Aorta (tissue), 5 donors: Measurements from ENCODE around the gene FGB. TPM values are rescaled to one million over a fixed set of nuclear protein-coding genes. Genes with fewer than 3 reads are reported as not detected.

Experiments used
- ATAC-seq: fragments of 200-7000 bp; cut with Tn5 transposase; one replicate; pipeline ENCODE4 v1.9.1; 2022; ENCODE audit warnings: moderate library complexity; ENCODE audit not compliant: low FRiP score
- DNase-seq, 2 donors: peaks; one replicate each; pipeline ENCODE4 v3.0.0-alpha.2; 2020
- H3K27ac ChIP-seq, 2 donors: one replicate each; pipeline ENCODE4 v1.5.1; 2013; ENCODE audit warnings: low read length in 2 of 2, mild to moderate bottlenecking in 2 of 2, moderate library complexity in 2 of 2, control low read depth in 1 of 2, inconsistent platforms in 1 of 2, low read depth in 1 of 2
- H3K27me3 ChIP-seq, 2 donors: one replicate each; pipeline ENCODE4 v1.6.1; 2013; ENCODE audit warnings: control low read depth in 1 of 2, low read length in 1 of 2, mild to moderate bottlenecking in 1 of 2, moderate library complexity in 1 of 2; ENCODE audit not compliant: insufficient read depth in 2 of 2, control insufficient read depth in 1 of 2
- H3K36me3 ChIP-seq, 2 donors: one replicate each; pipeline ENCODE4 v1.6.1; 2013; ENCODE audit warnings: control low read depth in 1 of 2, low read length in 1 of 2, mild to moderate bottlenecking in 1 of 2; ENCODE audit not compliant: insufficient read depth in 2 of 2, control insufficient read depth in 1 of 2
- H3K4me1 ChIP-seq, 2 donors: one replicate each; pipeline ENCODE4 v1.6.1; 2013; ENCODE audit warnings: low read length in 2 of 2, control low read depth in 1 of 2, mild to moderate bottlenecking in 1 of 2, moderate library complexity in 1 of 2; ENCODE audit not compliant: insufficient read depth in 2 of 2, control insufficient read depth in 1 of 2
- H3K4me3 ChIP-seq, 2 donors: one replicate each; pipeline ENCODE4 v1.5.1; 2013; ENCODE audit warnings: low read length in 2 of 2, control low read depth in 1 of 2, mild to moderate bottlenecking in 1 of 2
- H3K9me3 ChIP-seq: one replicate; pipeline ENCODE4 v1.6.1; 2013; ENCODE audit warnings: mild to moderate bottlenecking, low read length; ENCODE audit not compliant: control insufficient read depth
- WGBS, 2 donors: extraction: QIAGEN DNeasy Blood & Tissue Kit; methylation state at CpG; one replicate each; pipeline ENCODE4 v1.1.7; 2013; 5-methylcytosine and 5-hydroxymethylcytosine counted together
- intact Hi-C, 2 donors: fragments of 100-400 bp; cut with DNase I; formaldehyde crosslinking; loops; one replicate each; pipeline versions ENCODE4 v1.14.2 to v1.15.0; 2022
- polyA plus RNA-seq, 2 donors: library from polyadenylated mRNA; stranded (reverse); fragments of 200-250 nt; gene quantifications; one replicate each; pipeline ENCODE4 v1.2.3, GENCODE V29; 2013
- total RNA-seq, 2 donors: library from RNA; stranded (reverse); fragmentation: NEBNext Ultra II Directional; extraction: Animal tissue kit (Norgen Biotek cat#: 25700); gene quantifications; one replicate each; pipeline ENCODE4 v1.2.1, GENCODE V29; 2021
- donor health status: healthy with polysubstance abuse.
- donor health status: Bipolar disorder and iron deficiency.
- donor health status: DM: no; HTN: no; CAD: no.
- donor health status: DM: no; HTN: no; CAD: no.
- donor health status: DM: yes; HTN: yes; CAD: no.

FGB gene
- total and polyA plus RNA-seq, 4 donors = 1.9 TPM; not detected in 3

DNA sequence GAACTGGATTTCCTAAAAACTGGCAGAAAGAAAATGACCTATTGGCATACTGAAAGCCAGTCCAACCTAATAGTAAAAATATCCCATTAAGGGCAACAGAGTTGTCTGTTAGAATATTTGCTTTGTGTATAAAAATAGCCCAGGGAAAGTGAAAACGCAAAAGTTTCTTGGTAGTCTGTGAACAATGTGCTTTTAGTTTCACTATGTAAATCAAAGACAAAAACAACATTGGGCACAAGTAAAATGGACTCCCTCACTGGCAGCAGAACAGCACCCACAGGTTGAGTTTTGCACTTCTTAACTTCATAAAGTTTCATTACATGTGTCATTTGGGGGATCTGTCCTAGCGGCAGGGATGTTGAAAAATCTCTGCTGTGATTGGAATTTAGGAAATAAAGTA, 53.9 kb downstream of the FGB start:
- Histone ChIP-seq H3K4me1 (peaks cover 0 to 1% of the 10 kb centered on the region in 2 donors), H3K4me3 (no peak overlapping the region), H3K27me3 (peaks cover 0 to 3% of the 10 kb centered on the region in 2 donors), H3K9me3 (no peaks in the 10 kb centered on the region), H3K27ac (no peak overlapping the region), H3K36me3 (no peaks in the 10 kb centered on the region)
- WGBS, 2 donors = 13 to 19% methylated on average over 2 of the region's 2 CpGs
- intact Hi-C loops = no loop called here
- DNase-seq (no peak), ATAC-seq (no peak)

DNA sequence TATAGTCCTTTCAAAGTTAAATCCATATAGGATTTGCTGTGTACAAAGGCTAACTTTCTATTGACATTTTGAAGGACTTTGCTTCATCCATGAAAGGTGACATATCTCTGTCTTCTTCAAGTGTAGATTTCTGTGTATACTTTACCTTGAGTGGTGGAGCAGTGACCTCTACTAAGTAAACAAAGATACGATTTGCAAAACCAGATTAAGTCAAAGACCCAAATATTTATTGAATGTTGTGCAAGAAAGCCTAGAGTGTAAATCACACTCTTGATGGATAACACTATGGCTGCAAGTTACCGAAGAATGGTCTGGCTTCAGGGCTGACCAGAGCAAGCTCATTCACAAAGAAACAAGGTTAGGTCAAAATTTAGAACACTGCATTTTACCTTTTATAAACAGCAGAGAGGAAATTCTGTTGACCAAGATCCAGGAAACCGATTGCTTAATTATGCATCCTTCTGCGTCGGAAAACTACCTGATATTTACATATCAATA, 55.1 kb downstream of the FGB start:
- intact Hi-C loops = loop anchor here in 1 of 2 donors (2.0 kb wide), 1 partner anchor 67 kb away; the partner anchor contains the start of gene PLRG1
- Histone ChIP-seq H3K4me1 (no peaks in the 10 kb centered on the region), H3K9me3 (no peaks in the 10 kb centered on the region), H3K27ac (no peak overlapping the region), H3K36me3 (no peaks in the 10 kb centered on the region), H3K4me3 (no peak overlapping the region), H3K27me3 (no peaks in the 10 kb centered on the region)
- ATAC-seq = no peak
- 84 to 86% methylated on average over 5 of the region's 5 CpGs for WGBS, 2 donors
- DNase-seq = no peak

DNA sequence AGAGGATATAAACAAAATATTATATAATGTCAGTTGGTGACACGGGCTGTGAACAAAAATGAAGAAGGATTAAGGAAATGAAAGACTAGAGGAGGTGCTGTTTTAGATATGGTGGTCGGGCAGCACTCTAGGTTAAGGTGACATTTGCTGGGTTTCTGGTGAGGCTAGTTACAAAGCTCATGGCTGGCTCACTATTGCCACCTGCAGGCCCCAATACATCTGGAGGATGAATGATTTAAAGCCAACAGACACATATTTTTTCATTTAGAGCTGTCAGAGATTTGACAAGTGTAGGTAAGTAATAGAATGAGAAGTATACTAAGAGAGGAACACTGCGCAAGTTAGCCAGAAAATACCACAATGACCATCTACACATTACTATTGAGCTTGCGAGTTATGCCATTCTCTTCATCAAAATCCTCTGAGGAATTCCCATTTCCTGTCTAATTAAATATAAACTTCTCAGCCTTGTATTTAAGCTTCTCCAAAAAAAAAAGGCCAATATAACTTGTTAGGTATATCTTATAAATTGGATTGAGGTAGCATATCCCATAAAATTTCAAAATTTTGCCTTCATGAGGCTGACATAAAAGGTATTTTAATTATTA, 56.0 kb downstream of the FGB start:
- Histone ChIP-seq H3K27me3 (no peaks in the 10 kb centered on the region), H3K27ac (no peak overlapping the region), H3K4me1 (no peaks in the 10 kb centered on the region), H3K36me3 (no peaks in the 10 kb centered on the region), H3K4me3 (no peak overlapping the region), H3K9me3 (no peaks in the 10 kb centered on the region)
- WGBS, 2 donors = 43 to 53% methylated on average over 4 of the region's 4 CpGs
- ATAC-seq (no peak), DNase-seq (peak in 1 of 2 donors; percentile 50)
- intact Hi-C loops = loop anchor here in 1 of 2 donors (2.0 kb wide), 1 partner anchor 68 kb away; the partner anchor contains the start of gene PLRG1

DNA sequence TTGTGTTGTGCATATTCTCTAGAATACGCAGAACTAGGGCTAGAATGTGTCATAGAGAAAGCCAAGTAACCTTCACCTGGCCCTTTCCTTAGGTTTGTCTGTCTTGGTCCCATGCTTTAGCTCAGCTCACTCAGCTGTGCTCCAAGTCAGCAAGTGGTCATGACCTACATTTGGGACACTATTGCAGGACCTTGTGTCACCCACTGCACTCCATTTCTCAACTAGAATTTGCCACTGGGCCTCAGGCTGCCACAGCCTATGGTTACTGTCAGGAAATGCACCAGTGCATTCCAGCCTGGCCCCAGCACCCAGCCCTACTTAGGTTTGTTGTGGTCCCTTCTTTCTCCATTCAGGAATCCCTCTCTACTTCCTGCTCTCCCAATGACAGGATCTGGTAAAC, 57.3 kb downstream of the FGB start:
- Histone ChIP-seq H3K9me3 (no peaks in the 10 kb centered on the region), H3K36me3 (no peaks in the 10 kb centered on the region), H3K27me3 (no peaks in the 10 kb centered on the region), H3K27ac (no peak overlapping the region), H3K4me1 (no peaks in the 10 kb centered on the region), H3K4me3 (no peak overlapping the region)
- ATAC-seq (no peak), DNase-seq (no peak)
- WGBS, 2 donors = 45 to 86% methylated on average over 1 of the region's 1 CpG
- intact Hi-C loops = loop anchor here in 1 of 2 donors (2.0 kb wide), 1 partner anchor 69 kb away; the partner anchor contains the start of gene PLRG1

Other genes starting within 250 kb of the FGB start
- under 1 TPM; 0.03 to 0.06 TPM for gene DCHS2, start 71.2 kb upstream of the FGB start, total RNA-seq
- under 1 TPM in 1 of 2 donors, not detected in 1; 0.08 TPM for gene DCHS2, start 71.2 kb upstream of the FGB start, polyA plus RNA-seq
- gene PLRG1, start 12.6 kb upstream of the FGB start, total RNA-seq = 10 to 100 TPM; 59.0 to 61.6 TPM
- 10 to 100 TPM; 21.7 to 46.3 TPM for gene PLRG1, start 12.6 kb upstream of the FGB start, polyA plus RNA-seq
- gene FGA, start 27.7 kb downstream of the FGB start, total RNA-seq = not detected
- gene FGA, start 27.7 kb downstream of the FGB start, polyA plus RNA-seq = 1 to 10 TPM in 1 of 2 donors, not detected in 1; 1.8 TPM
- under 1 TPM in 1 of 2 donors, not detected in 1; 0.87 TPM for gene FGG, start 49.6 kb downstream of the FGB start, total RNA-seq
- 1 to 10 TPM in 1 of 2 donors, not detected in 1; 2.0 TPM for gene FGG, start 49.6 kb downstream of the FGB start, polyA plus RNA-seq
- under 1 TPM in 1 of 2 donors, not detected in 1; 0.27 TPM for gene LRAT, start 181.0 kb downstream of the FGB start, total RNA-seq
- gene LRAT, start 181.0 kb downstream of the FGB start, polyA plus RNA-seq = under 1 TPM in 1 of 2 donors, not detected in 1; 0.50 TPM
- gene RBM46, start 218.3 kb downstream of the FGB start, total RNA-seq = not detected
- gene RBM46, start 218.3 kb downstream of the FGB start, polyA plus RNA-seq = not detected